ENCODE data around the gene DENND1B. TPM values are rescaled to one million over a fixed set of nuclear protein-coding genes. Genes with fewer than 3 reads are reported as not detected.

The DENND1B gene
- total RNA-seq, 1 experiment from 2014 or later, result 6.3 TPM

DNA sequence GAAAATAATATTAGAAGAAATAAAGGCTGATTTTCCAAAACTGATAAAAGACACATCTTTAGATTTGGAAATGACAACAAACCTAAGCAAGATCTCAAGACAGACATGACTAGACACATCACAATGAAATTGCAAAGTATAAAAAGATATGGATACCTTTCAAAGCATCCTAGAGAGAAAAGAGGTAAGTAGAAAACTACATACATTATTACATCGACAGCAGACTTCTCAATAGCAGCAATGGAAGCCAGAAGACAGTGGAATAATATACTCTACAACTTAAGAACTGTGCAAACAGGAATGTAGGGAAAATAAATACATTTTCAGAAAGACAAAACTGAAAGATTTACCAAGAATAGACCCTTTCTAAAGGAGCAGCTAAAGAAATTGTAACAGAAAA is 50.2 kb downstream of the DENND1B start:
- Histone ChIP-seq H4K8ac (replicated peaks; ENCODE audit: insufficient read length, low read depth, low read length) (no peak overlapping the region), H2AFZ (ENCODE audit: low read length) (no peak overlapping the region), H3K4me1 (ENCODE audit: insufficient read depth, low read length) (no peaks in the 10 kb centered on the region), H3T11ph (ENCODE audit: low read length) (no peak overlapping the region), H3K23ac (ENCODE audit: insufficient read length, low read depth, low read length) (no peak overlapping the region), H4K91ac (ENCODE audit: insufficient read length, low read depth, low read length) (no peak overlapping the region), H3K56ac (ENCODE audit: insufficient read length, low read depth, low read length) (no peak overlapping the region), H3K27ac (ENCODE audit: insufficient read length, low read depth, low read length) (no peak overlapping the region), H4K5ac (ENCODE audit: insufficient read length, low read depth, low read length) (no peak overlapping the region), H3K79me1 (ENCODE audit: insufficient read depth, low read depth, low read length, poor library complexity, severe bottlenecking) (no peaks in the 10 kb centered on the region), H2BK12ac (ENCODE audit: insufficient read length, low read depth, low read length) (no peak overlapping the region), H3K79me2 (ENCODE audit: insufficient read depth, low read length) (no peaks in the 10 kb centered on the region), H3K4me2 (ENCODE audit: insufficient read depth, insufficient read length, low read length) (no peak overlapping the region), H3K4ac (ENCODE audit: low read depth, low read length) (no peak overlapping the region), H2AK5ac (ENCODE audit: insufficient read length, low read length) (no peak overlapping the region), H3K18ac (ENCODE audit: insufficient read length, low read depth, low read length) (no peak overlapping the region), H3K27me3 (ENCODE audit: insufficient read depth, low read length) (no peaks in the 10 kb centered on the region), H3K23me2 (ENCODE audit: insufficient read length, low read depth, low read length, poor library complexity, severe bottlenecking) (no peaks in the 10 kb centered on the region), H2BK5ac (ENCODE audit: insufficient read length, low read length) (no peak overlapping the region), H2BK15ac (ENCODE audit: low read depth, low read length) (no peak overlapping the region), H2BK20ac (ENCODE audit: low read depth, low read length, poor library complexity, severe bottlenecking) (no peak overlapping the region), H3K14ac (ENCODE audit: insufficient read depth, low read length) (no peak overlapping the region), H3K9me3 (ENCODE audit: control insufficient read depth, low read depth, low read length) (no peaks in the 10 kb centered on the region), H3K9ac (ENCODE audit: extremely low read depth, insufficient read length, low read length) (no peak overlapping the region), H4K20me1 (ENCODE audit: control insufficient read depth, insufficient read depth, insufficient read length) (no peaks in the 10 kb centered on the region), H2BK120ac (ENCODE audit: low read depth, low read length, poor library complexity, severe bottlenecking) (no peak overlapping the region)
- no peak overlapping the region for H3K4me3 Mint-ChIP-seq
- peaks cover 14 to 23% (median 15%) of the 10 kb centered on the region in 3 experiments for H3K36me3 Mint-ChIP-seq (ENCODE audit: insufficient read depth in 1 of 3, low read depth in 3 of 3)
- WGBS (ENCODE audit: extremely low coverage, insufficient read length, low lambda C conversion rate), result no CpG with 5 or more reads among the region's 1 CpG
- no peak for DNase-seq
- H3K4me1 Mint-ChIP-seq, result peaks cover 8 to 10% of the 10 kb centered on the region in 2 experiments; a peak in 3 of 4 replicates
- no peak overlapping the region for H3K27ac Mint-ChIP-seq
- peaks cover 20 to 24% of the 10 kb centered on the region in 2 experiments for H3K9me3 Mint-ChIP-seq
- TF ChIP-seq, protein P1, sequence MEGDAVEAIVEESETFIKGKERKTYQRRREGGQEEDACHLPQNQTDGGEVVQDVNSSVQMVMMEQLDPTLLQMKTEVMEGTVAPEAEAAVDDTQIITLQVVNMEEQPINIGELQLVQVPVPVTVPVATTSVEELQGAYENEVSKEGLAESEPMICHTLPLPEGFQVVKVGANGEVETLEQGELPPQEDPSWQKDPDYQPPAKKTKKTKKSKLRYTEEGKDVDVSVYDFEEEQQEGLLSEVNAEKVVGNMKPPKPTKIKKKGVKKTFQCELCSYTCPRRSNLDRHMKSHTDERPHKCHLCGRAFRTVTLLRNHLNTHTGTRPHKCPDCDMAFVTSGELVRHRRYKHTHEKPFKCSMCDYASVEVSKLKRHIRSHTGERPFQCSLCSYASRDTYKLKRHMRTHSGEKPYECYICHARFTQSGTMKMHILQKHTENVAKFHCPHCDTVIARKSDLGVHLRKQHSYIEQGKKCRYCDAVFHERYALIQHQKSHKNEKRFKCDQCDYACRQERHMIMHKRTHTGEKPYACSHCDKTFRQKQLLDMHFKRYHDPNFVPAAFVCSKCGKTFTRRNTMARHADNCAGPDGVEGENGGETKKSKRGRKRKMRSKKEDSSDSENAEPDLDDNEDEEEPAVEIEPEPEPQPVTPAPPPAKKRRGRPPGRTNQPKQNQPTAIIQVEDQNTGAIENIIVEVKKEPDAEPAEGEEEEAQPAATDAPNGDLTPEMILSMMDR (conservative IDR thresholded peaks at IDR 0.05), result no peak
- H3K27me3 Mint-ChIP-seq (ENCODE audit: low read depth), result no peaks in the 10 kb centered on the region
